HepG2 (cell line): ENCODE measurements around the gene PTCD1. TPM values are rescaled to one million over a fixed set of nuclear protein-coding genes. Genes with fewer than 3 reads are reported as not detected.

ENCODE experiments used
- ESRRA ChIP-seq: sonication (generic); formaldehyde crosslinking; IDR thresholded peaks from 2 replicates; pipeline ENCODE4 v1.5.1; 2020; ENCODE audit warnings: mild to moderate bottlenecking, low read depth, missing genetic modification reagents
- HOMEZ ChIP-seq: IDR thresholded peaks from 2 replicates; pipeline ENCODE4 v1.6.1; 2016; ENCODE audit warnings: low read depth
- LCORL ChIP-seq, 2 experiments: fragments of 450-650 bp in 1 of 2; sonication (generic) in 1 of 2; formaldehyde crosslinking in 1 of 2; IDR thresholded peaks; 2 replicates each; pipeline versions ENCODE4 v1.5.0 to v1.6.1; 2017 to 2020; ENCODE audit warnings: antibody characterized with exemption in 1 of 2, missing genetic modification reagents in 1 of 2
- MYNN ChIP-seq: sonication (generic); formaldehyde crosslinking; IDR thresholded peaks from 2 replicates; pipeline ENCODE4 v1.4.0; 2020; ENCODE audit warnings: mild to moderate bottlenecking, low read depth, missing genetic modification reagents
- PATZ1 ChIP-seq: sonication (generic); formaldehyde crosslinking; IDR thresholded peaks from 2 replicates; pipeline ENCODE4 v1.4.0; 2020; ENCODE audit warnings: missing genetic modification reagents
- RFXAP ChIP-seq: sonication (generic); formaldehyde crosslinking; IDR thresholded peaks from 2 replicates; pipeline ENCODE4 v1.4.0; 2020; ENCODE audit warnings: missing genetic modification reagents, borderline replicate concordance
- THAP11 ChIP-seq: IDR thresholded peaks from 2 replicates; pipeline ENCODE4 v1.6.1; 2016; ENCODE audit warnings: missing biosample characterization, missing genetic modification reagents
- ZNF296 ChIP-seq: sonication (generic); formaldehyde crosslinking; conservative IDR thresholded peaks from 2 replicates; pipeline ENCODE4 v1.5.0; 2020; ENCODE audit warnings: mild to moderate bottlenecking, missing genetic modification reagents
- ZNF317 ChIP-seq: sonication (generic); formaldehyde crosslinking; IDR thresholded peaks from 2 replicates; pipeline ENCODE4 v1.5.0; 2020; ENCODE audit warnings: mild to moderate bottlenecking, missing genetic modification reagents
- ZNF407 ChIP-seq: sonication (generic); formaldehyde crosslinking; IDR thresholded peaks from one replicate; pipeline ENCODE4 v1.5.1; 2020; ENCODE audit warnings: mild to moderate bottlenecking, missing genetic modification reagents; ENCODE audit errors: not compliant biosample characterization
- ZNF616 ChIP-seq: sonication (generic); formaldehyde crosslinking; IDR thresholded peaks from 2 replicates; pipeline ENCODE4 v1.5.0; 2020; ENCODE audit warnings: low read depth, mild to moderate bottlenecking, missing genetic modification reagents
- ZNF619 ChIP-seq: sonication (generic); formaldehyde crosslinking; IDR thresholded peaks from 2 replicates; pipeline ENCODE4 v1.4.0; 2020; ENCODE audit warnings: mild to moderate bottlenecking, missing genetic modification reagents
- ZNF75D ChIP-seq: sonication (generic); formaldehyde crosslinking; IDR thresholded peaks from 2 replicates; pipeline ENCODE4 v1.8.1; 2023; ENCODE audit warnings: missing genetic modification reagents, mild to moderate bottlenecking, borderline replicate concordance
- ZZZ3 ChIP-seq: sonication (generic); formaldehyde crosslinking; IDR thresholded peaks from 2 replicates; pipeline ENCODE4 v1.4.0; 2020; ENCODE audit warnings: missing genetic modification reagents, mild to moderate bottlenecking, borderline replicate concordance
- polyA plus RNA-seq, 8 experiments: library from polyadenylated mRNA; depleted of rRNA in 3 of 8; stranded (reverse) in 7 of 8; unstranded in 1 of 8; fragments of >200 nt; fragmentation: Illumina TruSeq in 4 of 8; extraction: Trizol in 4 of 8; gene quantifications; 2 replicates each; pipeline versions ENCODE4 v1.2.1 to v1.2.3, GENCODE V29; 2011 to 2016; ENCODE audit warnings: low read depth in 4 of 8, missing spikeins in 1 of 8, mixed read lengths in 1 of 8; ENCODE audit not compliant: insufficient read depth in 1 of 8
- total RNA-seq, 5 experiments: library from RNA; depleted of rRNA; stranded (reverse); fragments of >200 nt; fragmentation: Illumina TruSeq; extraction: Trizol; gene quantifications; 2 replicates each; pipeline ENCODE4 v1.2.3, GENCODE V29; 2016; ENCODE audit warnings: low read depth in 1 of 5

PTCD1 gene
- total and polyA plus RNA-seq, 2 of the 13 experiments (the other 11 are each of a cell fraction or from before 2014, with no cell fraction given), result 3.0 to 8.4 TPM

- TF ChIP-seq RFXAP (peak; percentile 21; the same call in 1 of the 2 replicates), ZZZ3 (CRISPR knock-in tag) (peak; percentile 91), ZNF75D (CRISPR knock-in tag) (no peak), ZNF619 (CRISPR knock-in tag) (peak; percentile 80), ZNF616 (CRISPR knock-in tag) (peak; percentile 57; the same call in 1 of the 2 replicates), PATZ1 (CRISPR knock-in tag) (0 out of 2 replicates have a peak, but pooled peaks have one; percentile 23), ZNF407 (peak; percentile 85), HOMEZ (CRISPR knock-in tag) (0 out of 2 replicates have a peak, but pooled peaks have one; percentile 29), LCORL (IDR thresholded peaks at IDR 0.05) (no peak), LCORL (CRISPR knock-in tag; IDR thresholded peaks at IDR 0.05) (peak; percentile 43; the same call in 1 of the 2 replicates), ZNF296 (CRISPR knock-in tag) (no peak), MYNN (no peak), ZNF317 (peak; percentile 70), ESRRA (CRISPR knock-in tag) (0 out of 2 replicates have a peak, but pooled peaks have one; percentile 35), THAP11 (CRISPR knock-in tag) (peak; percentile 94)
These were observed at the start of gene PTCD1, which contains the start of gene CPSF4 (continued) for GRCh38 chr7:99438573-99439480.
